Fibroblast of lung (primary cell): ENCODE data around the gene GNB5.

Experiments
- CTCF ChIP-seq, 2 donors: IDR thresholded peaks in 1 of 2; conservative IDR thresholded peaks in 1 of 2; 1 replicate in 1 of 2; 2 replicates in 1 of 2; pipeline ENCODE4 v1.5.1; 2011 to 2012; ENCODE audit warnings: low read length in 2 of 2, control low read depth in 1 of 2, inconsistent platforms in 1 of 2, low read depth in 1 of 2, mild to moderate bottlenecking in 1 of 2
- EZH2 ChIP-seq: IDR thresholded peaks from 2 replicates; pipeline ENCODE4 v1.5.1; 2012; ENCODE audit warnings: low read length, control low read depth, mild to moderate bottlenecking; ENCODE audit errors: missing control alignments

- TF ChIP-seq CTCF (conservative IDR thresholded peaks at IDR 0.05 in 1 of 2, IDR thresholded peaks at IDR 0.05 in 1 of 2; ENCODE audit: low read depth in 1 of 2, low read length in 2 of 2) (no peak), EZH2 (no peak)
Observed at GRCh38 chr15:52206446-52206845, 15.3 kb upstream of the GNB5 start.
